ENCODE measurements around the gene TTLL11. TPM values are rescaled to one million over a fixed set of nuclear protein-coding genes. Genes with fewer than 3 reads are reported as not detected.

Gene TTLL11
- total RNA-seq, 2 experiments from 2014 or later: 0.56 to 1.4 TPM

GRCh38 chr9:122042056-122042455, 51.1 kb downstream of the TTLL11 start:
- no peak overlapping the region for H3K4me3 Mint-ChIP-seq
- CTCF ChIA-PET: no interaction called here
- H3K4me1 Mint-ChIP-seq (ENCODE audit: low read depth): peaks cover 2% of the 10 kb centered on the region
- H3K9me3 Mint-ChIP-seq: peaks cover 9% of the 10 kb centered on the region
- POLR2A ChIA-PET: no interaction called here
- ATAC-seq (no peak), DNase-seq (no peak)
- no peak for TF ChIP-seq CTCF (IDR thresholded peaks at IDR 0.05)
- no peaks in the 10 kb centered on the region for H3K27me3 Mint-ChIP-seq
- intact Hi-C loops (cut with micrococcal nuclease): no loop called here
- H3K27ac Mint-ChIP-seq: no peak overlapping the region
- peaks cover 18% of the 10 kb centered on the region for H3K36me3 Mint-ChIP-seq (ENCODE audit: low read depth)

- Mint-ChIP-seq H3K9me3 (peaks cover 4% of the 10 kb centered on the region), H3K36me3 (ENCODE audit: low read depth) (peaks cover 15% of the 10 kb centered on the region), H3K27ac (no peak overlapping the region), H3K4me1 (ENCODE audit: low read depth) (peaks cover 2% of the 10 kb centered on the region), H3K27me3 (no peaks in the 10 kb centered on the region), H3K4me3 (no peak overlapping the region)
- intact Hi-C loops (cut with micrococcal nuclease): no loop called here
- no peak for ATAC-seq
- TF ChIP-seq CTCF (IDR thresholded peaks at IDR 0.05): no peak
- CTCF ChIA-PET: no interaction called here
- DNase-seq: no peak
- POLR2A ChIA-PET: interaction anchor here (1.2 kb wide), 1 partner anchor 47 kb away, joined by 4 read pairs; no protein-coding TSS in a partner anchor
Observed at GRCh38 chr9:122040561-122041242, 52.4 kb downstream of the TTLL11 start.

GRCh38 chr9:122039234-122039633, 53.9 kb downstream of the TTLL11 start:
- POLR2A ChIA-PET: no interaction called here
- DNase-seq (no peak), ATAC-seq (no peak)
- Mint-ChIP-seq H3K4me3 (no peak overlapping the region), H3K9me3 (peaks cover 4% of the 10 kb centered on the region), H3K27ac (no peak overlapping the region), H3K36me3 (ENCODE audit: low read depth) (peaks cover 12% of the 10 kb centered on the region), H3K27me3 (no peaks in the 10 kb centered on the region), H3K4me1 (ENCODE audit: low read depth) (peaks cover 2% of the 10 kb centered on the region)
- CTCF ChIA-PET: no interaction called here
- TF ChIP-seq CTCF (IDR thresholded peaks at IDR 0.05): no peak
- intact Hi-C loops (cut with micrococcal nuclease): no loop called here

- DNase-seq (no peak), ATAC-seq (no peak)
- TF ChIP-seq CTCF (IDR thresholded peaks at IDR 0.05): no peak
- intact Hi-C loops (cut with micrococcal nuclease): no loop called here
- Mint-ChIP-seq H3K36me3 (ENCODE audit: low read depth) (peaks cover 6% of the 10 kb centered on the region), H3K27ac (no peak overlapping the region), H3K27me3 (no peaks in the 10 kb centered on the region), H3K9me3 (no peaks in the 10 kb centered on the region), H3K4me3 (no peak overlapping the region), H3K4me1 (ENCODE audit: low read depth) (peaks cover 2% of the 10 kb centered on the region)
- ChIA-PET CTCF (no interaction called here), POLR2A (no interaction called here)
Observed at GRCh38 chr9:122036988-122037387, 56.1 kb downstream of the TTLL11 start.

GRCh38 chr9:122036408-122036807, 56.7 kb downstream of the TTLL11 start:
- TF ChIP-seq CTCF (IDR thresholded peaks at IDR 0.05): no peak
- CTCF ChIA-PET: interaction anchor here (1.4 kb wide), 1 partner anchor 396 kb away, joined by 3 read pairs; no protein-coding TSS in a partner anchor
- ATAC-seq (no peak), DNase-seq (no peak)
- Mint-ChIP-seq H3K36me3 (ENCODE audit: low read depth) (peaks cover 6% of the 10 kb centered on the region), H3K4me1 (ENCODE audit: low read depth) (peaks cover 2% of the 10 kb centered on the region), H3K27ac (no peak overlapping the region), H3K4me3 (no peak overlapping the region), H3K9me3 (no peaks in the 10 kb centered on the region), H3K27me3 (no peaks in the 10 kb centered on the region)
- POLR2A ChIA-PET: no interaction called here
- intact Hi-C loops (cut with micrococcal nuclease): no loop called here

Measured in activated CD8-positive, alpha-beta T cell treated with anti-CD3 and anti-CD28 coated beads for 36 hours (primary cell).